GM19023 (cell line): ENCODE measurements around the gene NDUFA11.

ENCODE experiments used
- ATAC-seq: cut with Tn5 transposase; IDR thresholded peaks from one replicate; pipeline ENCODE4 v1.9.1; 2021; ENCODE audit warnings: mild to moderate bottlenecking, moderate library complexity; ENCODE audit not compliant: unreplicated experiment

The NDUFA11 gene

DNA sequence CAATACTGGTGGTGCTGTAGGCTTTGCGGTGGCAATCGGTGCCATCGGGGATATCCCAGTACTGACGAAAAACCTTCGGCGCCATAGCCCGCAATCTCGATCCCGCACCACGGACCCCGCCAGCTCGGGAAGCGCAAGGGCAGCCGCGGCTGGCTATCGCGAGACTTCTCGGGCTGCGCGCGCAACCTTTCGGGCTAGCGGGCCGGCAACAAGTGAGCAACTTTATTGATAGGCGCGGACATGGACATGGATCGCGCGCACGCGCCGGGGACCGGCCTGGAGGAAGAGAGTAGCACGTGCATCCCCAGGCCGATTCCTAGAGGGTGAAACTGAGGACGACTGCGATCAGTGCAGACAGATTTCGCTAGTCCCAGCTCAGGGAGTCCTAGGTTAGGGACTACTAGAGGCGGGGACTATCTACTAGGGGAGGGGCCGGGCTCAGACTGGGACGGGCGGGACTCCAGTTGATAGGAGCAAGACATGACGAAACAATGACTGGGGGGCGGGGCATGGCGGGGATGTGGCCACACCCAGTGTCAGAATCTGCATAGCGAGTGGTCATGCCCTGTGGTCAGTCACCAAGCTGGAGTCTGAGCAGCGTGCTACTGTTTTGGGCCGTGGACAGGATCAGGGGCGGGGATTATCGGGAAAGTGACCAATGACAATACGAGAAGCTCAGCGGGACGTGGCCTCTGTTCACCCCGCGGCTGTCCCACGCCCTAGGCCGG, at the start of gene NDUFA11:
TSS of gene NDUFA11 (minus strand) at position 167 of the 728 bp plus-strand sequence. CDS start at position 85, 82 bp downstream.
- ATAC-seq: peak; percentile 36

DNA sequence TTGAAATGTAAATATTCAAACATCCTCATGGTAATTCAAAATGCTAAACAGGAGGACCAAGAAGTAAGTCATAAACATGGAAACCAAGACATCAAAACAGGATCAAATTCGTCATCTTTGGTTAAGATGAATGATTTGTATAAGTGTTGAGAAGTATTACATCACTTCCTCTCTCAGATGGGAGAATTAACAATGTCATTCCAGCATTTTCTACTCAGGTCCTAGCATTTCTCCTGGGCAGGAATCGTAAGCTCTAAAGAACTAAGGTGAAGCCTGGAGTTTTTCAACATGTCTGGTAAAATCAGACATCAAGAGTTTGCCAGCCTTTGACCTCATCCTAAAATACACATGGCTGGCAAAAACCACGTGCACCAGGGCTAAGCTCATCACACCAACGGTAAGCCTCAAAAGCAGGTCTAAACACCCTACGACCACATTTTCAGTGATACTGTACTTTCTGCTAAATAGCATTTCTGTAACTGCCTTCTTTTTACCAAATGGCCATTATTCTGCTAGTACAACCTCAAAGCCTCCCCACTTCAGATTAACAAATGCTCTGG, 49.5 kb upstream of the NDUFA11 start:
- ATAC-seq: no peak

DNA sequence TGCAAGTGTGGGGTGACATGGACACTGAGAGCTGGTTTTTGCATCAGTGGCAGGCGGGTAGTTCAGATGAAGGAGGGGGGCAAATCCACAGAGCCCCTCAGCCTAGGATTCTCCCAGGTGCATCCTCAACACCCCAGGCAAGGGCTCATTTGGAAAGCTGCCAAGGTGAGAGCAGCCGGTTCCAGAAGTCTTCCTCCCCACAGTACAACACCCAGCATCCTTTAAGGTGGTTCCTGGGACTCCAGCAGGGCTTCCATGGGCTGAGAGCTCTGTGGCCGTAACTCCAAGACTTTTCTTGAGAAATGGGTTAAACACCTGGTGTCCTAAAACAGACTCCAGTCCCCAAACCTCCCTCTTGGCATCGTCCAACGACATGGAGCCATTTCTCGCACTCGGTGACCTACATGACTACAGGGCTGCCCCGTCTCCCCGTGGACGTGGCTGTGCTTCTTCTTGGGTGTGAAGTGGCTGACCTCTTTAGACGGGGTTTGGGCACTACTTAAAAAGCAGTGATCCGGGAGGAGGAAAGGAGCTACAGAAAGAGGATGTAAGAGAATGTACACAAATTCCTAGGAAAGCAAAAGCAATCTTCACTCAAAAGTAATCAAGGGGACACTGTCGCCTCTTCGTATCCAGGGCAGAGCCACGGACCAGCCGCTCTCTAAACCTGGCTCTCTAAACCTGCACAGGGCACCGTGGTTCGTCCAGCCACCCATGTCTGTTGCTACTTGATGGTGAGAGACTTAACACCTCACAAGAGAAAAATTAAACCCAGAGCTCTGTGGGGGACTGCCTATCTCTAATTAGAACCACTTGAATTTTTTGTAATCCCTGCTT, 48.8 kb upstream of the NDUFA11 start:
- no peak for ATAC-seq

DNA sequence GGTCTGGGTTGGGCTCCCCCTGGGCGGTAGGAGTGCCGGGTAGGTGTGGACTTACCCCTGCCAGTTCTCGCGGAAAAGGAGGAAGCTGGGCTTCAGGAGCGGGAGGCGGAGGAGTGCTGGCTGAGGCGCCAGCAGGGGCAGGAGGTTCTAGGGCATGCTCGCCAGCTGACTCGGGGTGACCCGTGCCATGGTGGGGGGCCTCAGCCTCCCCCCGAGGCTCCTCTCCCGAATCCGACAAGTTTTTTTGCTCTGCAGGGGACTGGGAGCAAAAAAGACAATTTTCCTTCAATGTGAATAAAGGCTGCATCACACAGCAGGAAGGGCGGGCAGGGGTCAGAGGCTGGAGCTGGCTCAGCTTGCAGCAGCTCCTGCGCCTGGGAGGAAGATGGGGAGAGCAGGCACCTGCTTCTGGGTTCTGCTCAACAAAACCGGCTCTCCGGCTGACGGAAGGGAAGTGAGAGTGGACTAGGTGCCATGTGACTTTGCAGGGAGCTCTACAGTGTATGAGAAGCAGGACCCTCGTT, 47.8 kb upstream of the NDUFA11 start:
- no peak for ATAC-seq

DNA sequence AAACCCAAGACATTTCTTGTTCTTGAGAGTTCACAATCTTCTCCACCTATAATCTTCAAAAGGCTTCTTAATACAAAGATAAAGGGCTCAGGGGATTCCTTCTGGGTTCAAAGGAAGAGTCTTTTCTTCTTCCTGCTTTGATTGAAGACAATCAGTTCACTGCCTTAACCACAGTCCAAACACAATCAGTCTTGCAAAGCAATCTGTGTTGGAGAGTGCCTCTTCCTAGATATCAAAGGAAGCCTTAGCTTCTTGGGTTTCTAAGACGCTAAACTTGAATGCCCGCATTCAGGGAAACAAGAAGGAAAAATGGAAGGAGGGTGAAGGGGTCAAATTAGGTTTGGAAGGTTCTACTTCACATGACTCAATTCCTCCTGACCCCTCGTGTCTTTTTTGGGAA, 47.2 kb upstream of the NDUFA11 start:
- no peak for ATAC-seq

DNA sequence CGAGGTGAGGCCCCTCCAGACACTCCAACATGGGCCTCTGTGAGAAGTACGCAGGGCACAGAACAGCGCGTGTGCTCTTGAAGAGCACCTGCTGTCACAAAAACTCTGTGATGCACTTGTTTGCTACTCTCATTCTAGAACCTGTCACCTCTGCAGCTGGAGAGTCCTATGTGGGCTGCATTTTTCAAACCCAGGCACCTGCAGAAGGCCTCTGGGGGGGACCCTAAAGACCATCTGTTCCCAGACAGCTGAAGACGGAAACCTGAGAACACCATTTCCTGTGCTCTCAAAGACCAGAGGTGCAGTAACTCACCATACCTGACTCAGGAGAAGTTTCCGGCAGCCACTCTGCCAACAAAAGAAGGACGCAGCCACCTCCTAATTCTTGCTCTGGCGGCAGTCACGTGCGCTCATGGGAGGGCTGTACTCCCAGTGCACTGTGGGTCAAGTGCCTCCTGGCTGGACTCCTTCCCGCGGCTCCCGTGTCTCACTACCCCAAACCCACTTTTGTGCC, 46.3 kb upstream of the NDUFA11 start:
- no peak for ATAC-seq

DNA sequence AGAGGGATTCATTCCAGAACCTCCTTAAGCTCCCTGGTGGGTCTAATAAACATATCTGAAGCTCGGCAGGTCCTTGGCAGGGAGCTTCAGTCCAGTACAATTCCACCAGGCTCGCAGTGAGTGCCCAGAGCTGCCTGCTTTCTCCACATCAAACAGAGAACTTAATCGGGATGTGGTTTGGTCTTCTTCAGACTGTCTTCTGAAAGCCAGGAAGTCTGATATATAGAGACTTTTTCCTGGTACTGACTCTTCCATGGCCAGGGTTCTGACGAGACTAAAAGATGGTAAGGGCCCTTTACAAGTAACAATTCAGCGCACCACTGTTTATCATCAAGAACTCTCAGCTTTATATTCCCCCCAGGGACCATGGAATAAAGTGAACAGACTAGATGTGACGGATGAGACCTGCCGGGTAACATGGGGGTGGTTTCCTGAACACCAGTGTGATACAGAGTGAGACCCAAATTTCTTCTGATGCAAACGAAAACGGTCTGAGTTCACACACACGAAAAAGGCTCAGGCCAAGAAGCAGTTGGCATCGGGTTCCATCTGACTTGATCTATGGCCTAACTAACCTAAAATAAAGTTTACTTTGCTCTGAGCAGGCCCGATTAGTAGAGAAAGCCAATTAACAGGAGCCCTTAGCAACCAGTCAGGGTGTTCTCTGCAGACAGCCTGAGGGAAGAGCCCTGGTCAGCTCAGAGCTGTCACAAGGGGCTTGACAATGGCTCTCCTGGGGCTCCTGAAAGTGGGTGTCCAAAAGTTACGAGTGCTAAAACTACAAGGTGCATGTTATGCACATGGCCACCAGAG, 45.4 kb upstream of the NDUFA11 start:
- no peak for ATAC-seq

DNA sequence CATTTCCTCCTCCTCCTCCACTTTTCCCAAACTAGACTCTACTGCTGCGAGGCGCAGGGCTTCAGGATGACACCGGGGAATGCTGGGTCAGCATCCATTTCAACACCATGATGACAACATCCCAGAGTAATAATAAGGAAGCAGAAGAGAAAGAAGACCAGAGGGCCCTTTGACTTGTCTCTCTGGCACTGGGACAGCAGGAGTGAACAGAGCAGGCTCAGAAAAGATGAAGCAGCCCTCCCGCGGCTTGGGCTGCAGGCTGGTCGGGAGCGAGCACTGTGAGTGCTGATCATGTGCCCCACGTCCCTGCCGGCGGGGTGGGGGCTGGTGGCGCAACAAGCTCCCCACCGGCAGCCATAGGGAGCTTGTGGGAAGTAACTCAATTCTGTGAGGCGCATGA, 43.8 kb upstream of the NDUFA11 start:
- ATAC-seq: no peak

DNA sequence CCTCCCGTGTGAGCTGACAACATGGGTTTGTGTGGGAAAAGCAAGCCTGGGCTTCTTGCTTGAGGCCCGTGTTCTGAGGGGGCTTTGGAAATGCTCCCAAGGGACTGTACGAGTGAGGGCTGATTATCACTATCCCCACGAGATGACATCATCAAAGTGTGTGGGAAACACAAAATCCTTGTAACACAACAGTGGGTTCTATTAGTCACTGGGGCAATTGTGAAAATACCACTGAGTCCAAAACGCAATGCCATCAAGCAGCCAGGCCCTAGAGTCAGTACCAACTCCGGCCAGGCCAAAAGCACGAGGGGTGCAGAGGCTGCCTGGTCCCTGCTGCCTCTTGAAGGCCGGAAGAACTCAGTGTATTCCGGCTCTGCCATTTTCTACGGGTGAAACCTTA, 40.0 kb upstream of the NDUFA11 start:
- no peak for ATAC-seq

DNA sequence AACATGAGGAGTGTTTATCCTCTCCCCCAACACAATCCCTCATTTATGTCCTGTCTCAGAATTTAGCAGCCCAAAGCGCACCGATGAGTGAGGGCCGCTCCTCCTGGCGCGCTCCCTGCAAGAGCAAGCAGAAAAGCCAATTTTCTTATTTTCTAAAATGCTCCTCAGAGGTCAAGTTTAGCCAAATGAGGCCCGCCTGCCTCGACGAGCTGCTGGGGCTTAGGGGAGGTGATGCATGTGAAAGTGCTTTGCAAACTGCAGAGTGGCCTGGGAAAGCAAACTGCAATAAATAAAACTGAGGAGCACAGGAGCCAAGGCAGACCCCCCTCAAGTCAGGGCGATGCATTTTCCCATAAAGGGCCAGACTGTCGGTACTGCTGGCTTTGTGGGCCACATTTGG, 39.5 kb upstream of the NDUFA11 start:
- no peak for ATAC-seq

DNA sequence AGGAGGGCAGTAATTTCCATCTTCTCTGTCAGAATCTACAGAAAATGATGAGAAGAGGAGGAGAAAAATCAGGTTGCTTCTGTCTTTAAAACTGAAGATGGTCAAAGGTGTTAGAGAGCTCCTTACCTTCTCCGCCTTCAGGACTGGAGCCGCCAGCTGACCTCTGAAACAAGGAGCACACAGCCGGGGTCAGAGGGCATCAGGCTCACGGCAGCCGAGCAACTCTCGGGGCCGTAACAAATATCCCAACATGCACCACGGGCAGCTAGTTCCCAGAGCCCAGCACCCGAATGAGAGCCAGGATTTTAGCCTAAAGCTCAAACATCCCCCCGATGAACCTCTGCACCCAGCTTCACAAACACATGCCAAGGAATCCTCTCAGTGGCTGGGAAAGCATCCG, 38.1 kb upstream of the NDUFA11 start:
- no peak for ATAC-seq

DNA sequence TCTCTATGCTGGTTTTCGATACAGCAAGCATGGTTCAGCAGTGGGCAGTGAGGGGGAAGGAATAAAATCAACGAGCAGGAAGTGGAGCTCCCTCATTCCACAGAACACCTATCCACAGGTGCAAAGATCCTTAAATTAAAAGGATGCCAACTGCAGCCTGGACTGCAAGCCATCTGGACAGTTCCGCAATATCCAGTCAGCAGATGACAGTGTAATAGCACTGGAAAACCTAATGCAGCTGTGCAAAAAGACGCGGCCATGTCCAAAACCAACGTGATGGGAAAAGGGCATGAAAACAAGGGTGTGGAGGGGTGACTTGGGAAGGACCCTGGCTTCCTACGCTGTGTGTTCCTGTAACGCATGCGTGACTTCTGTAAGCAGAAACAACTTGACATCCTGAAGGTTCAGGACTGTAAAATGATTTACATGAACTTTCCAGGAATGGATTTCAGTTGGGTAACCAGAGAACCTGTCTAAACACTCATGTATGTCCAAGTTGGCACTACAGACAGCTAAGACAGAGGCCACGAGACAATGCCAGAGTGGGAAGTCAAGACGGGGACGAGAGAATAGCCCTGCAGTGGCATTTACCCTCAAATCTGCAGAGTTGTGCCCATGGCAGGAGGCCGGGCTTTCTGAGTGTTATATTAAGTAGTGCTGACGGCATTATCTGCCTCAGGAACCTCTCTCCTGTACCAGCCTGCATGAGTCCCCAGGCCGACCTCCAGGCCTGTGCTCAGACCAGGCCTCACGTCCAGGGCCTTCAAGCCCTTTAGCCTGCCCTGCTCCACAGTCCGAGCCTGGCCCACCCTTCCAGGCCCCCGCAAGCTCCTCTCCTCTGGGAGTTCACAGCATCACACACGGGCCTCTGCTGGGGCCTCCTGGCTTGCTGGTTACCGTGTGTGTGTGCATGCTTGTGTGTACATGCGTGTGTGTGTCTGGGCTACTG, 36.9 kb upstream of the NDUFA11 start:
- ATAC-seq: no peak

DNA sequence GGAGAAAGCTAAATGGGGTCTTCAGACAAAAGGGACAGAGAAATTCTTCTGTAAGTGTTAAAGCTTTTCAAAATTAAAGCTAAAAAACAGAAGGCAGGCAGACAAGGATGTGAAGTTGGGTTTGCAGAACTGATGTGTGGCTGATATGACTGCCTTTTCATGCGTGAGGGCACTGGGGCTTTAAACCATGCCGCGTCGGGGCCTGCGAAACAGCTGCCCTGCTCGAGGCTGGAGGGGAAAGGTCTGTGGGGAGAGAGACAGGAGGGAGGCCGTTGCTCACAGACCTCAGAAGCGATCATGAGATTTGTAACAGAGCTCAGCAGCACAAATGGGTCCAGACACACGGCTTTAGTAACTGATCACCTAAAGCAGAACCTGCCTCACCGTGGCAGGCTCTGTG, 34.0 kb upstream of the NDUFA11 start:
- ATAC-seq: no peak

DNA sequence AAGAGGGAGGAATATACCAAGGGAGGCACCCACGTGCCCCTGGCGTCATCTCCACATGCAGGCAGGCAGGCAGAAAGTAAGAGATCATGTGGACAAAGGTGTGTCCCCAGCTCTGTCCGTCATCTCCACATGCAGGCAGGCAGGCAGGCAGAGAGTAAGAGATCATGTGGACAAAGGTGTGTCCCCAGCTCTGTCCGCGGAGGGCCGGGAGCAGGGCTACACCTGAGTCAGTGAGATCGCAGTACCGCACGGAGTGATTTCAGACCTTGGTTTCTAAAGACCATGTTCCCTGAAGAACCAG, 32.7 kb upstream of the NDUFA11 start:
- ATAC-seq: no peak

DNA sequence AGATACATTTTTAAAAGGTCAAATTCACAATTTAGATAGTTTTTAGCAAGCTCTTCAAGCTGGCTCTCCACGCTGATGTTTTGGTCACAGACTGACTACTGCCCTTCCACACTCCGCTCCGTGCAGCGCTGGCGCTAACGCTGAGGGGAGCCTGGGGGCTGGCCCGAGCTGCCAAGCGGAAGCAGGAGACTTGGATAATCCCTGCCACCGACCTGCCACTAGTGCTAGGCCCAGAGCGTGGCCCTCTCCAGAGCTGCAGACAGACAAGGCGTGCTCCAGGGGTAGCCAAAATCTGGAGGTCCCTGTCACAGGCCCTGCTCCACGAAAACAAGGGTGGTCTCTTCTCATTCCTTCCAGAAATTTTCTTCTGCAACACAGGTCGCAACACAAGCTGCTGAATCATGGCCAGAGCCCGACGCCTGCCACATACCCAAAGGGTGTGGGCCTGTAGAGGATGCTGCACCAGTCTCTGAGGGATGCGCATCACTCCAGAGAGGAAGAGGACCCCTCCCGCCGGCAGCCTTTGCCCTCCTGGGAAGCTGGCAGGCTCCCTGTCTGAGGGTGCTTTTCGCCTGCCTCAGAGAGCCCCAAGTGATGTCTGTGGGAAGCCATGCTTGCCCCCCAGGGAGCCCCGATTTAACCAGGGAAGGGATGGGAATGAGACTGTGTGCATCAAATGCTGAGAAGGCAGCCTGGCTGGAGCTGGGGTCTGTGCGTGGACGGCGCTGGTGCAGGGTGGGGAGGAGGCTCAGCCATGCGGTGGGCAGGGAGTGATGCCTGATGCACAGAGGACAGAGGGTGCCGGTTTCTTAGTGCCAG, 32.1 kb upstream of the NDUFA11 start:
- no peak for ATAC-seq

DNA sequence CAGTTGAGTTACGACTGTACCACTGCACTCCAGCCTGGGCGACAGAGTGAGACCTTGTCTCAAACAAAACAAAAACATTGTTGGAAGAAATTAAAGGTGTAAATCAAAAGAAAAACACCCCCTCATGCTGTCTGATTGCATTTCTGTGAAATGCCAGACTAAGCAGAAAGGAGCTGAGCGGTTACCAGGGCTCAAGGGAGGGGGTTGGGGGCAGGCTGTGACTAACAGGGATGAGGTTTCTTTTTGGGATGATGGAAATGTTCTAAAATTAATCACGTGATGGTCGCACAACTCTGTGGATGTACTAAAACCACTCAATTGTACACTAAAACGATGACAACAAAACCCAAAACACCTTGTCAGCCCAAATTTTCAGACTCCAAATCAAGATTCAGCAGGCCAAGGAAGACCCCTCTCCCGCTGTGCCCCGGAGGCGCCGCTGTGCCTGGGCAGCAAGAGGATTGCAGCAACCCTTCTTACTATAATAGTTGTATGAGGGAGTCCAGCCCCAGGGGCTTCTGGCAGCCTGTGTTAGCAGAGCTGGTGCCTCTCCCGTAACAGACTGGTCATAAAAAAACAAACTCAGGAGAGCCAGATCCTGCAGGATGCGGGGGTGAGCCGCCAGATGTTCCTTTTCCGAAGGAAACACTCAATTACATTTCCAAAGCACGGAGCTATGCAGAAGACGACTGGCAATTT, 31.3 kb upstream of the NDUFA11 start:
- no peak for ATAC-seq

DNA sequence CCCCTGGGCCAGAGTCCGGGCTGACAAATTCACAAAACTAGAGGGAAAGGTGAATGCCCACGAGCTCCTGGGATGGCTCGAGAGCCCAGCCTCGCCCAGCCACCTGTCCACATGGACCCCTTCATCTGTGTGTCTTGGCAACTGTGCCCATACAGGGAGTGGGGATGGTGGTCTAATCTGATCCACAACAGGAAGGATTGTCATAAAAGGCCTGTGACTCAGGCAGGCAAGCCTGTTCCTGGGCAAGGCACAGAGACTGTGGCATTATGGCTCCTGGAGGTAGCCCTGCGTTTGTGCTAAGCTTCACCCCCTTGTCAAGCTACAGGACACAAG, 30.4 kb upstream of the NDUFA11 start:
- ATAC-seq: no peak

DNA sequence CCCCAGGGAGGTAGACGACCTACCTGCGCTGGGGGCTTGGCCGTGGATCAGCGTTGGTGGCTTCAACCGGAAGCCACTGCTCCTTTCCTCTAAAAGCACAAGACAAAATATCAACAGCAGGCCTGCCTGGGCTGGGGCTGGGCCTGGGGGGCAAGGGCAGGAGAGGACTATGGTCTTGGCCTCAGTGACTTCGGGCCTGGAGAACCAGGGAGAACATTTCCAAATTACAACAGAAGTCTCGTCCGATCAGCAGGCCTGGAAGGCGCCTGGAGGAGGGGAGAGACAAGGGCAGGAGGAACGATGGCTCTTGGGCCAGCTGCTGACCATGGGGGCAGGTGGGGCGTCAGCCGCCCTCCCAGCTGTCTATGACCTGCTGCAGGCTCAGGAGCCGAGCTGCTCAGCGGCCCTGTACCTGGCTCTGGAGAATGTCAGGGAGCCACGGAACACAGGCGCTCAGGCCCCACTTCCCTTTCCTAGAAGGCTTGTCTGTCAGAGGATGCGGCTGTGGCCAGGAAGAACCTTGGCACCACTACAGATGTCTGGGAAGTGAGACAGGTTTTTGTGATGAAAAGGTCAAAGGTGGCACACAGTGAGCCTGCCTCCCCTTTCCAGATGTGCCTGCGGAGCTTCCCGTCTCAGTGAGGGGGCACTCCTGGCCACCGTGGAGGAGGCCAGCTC, 29.9 kb upstream of the NDUFA11 start:
- ATAC-seq: no peak
